GM10266 (cell line): Measurements from ENCODE around the gene OLA1.

Experiments
- DNase-seq: peaks from one replicate; pipeline ENCODE4 v3.0.0; 2012; ENCODE audit errors: extremely low spot score
- CTCF ChIP-seq: IDR thresholded peaks from 2 replicates; pipeline ENCODE4 v1.5.1; 2012; ENCODE audit warnings: mild to moderate bottlenecking, low read depth; ENCODE audit not compliant: control insufficient read depth, insufficient read depth; ENCODE audit errors: missing control alignments

Gene OLA1

GRCh38 chr2:174211954-174212353 lies 36.4 kb downstream of the OLA1 start:
- TF ChIP-seq CTCF, result no peak
- no peak for DNase-seq

- TF ChIP-seq CTCF, result no peak
- DNase-seq, result no peak
These were observed 37.5 kb downstream of the OLA1 start for GRCh38 chr2:174210862-174211261.

- no peak for DNase-seq
- TF ChIP-seq CTCF, result no peak
These were observed 39.0 kb downstream of the OLA1 start for GRCh38 chr2:174209325-174209724.

GRCh38 chr2:174208026-174208425 lies 40.3 kb downstream of the OLA1 start:
- DNase-seq, result no peak
- TF ChIP-seq CTCF, result no peak

GRCh38 chr2:174205562-174205961 lies 42.8 kb downstream of the OLA1 start:
- no peak for TF ChIP-seq CTCF
- DNase-seq, result no peak

- no peak for TF ChIP-seq CTCF
- DNase-seq, result no peak
These were observed 46.1 kb downstream of the OLA1 start for GRCh38 chr2:174202188-174202587.

GRCh38 chr2:174198846-174199564 lies 49.3 kb downstream of the OLA1 start:
- DNase-seq, result no peak

More at GRCh38 chr2:174198846-174199564, 49.3 kb downstream of the OLA1 start:
- no peak for TF ChIP-seq CTCF
